ENCODE measurements around the gene IPCEF1.

DNA sequence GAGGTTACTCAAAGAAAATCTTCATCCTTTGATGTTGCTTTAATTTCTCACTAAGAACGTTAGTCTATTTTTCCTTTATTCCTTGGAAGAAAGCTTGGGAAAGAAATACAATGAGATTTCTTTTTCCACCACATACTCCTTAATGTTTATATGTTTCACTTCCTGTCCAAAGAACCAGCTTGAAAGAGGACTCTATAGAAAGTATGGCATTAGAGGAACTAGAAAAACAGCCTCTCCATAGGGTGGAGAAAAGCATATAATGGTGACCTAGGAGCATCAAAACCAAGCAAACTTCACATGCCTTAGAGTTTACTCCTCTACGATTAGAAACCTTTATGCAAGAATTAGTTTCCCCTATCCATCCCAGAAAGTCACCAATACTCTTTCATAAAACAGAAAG lies 186.5 kb downstream of the IPCEF1 start:
- TF ChIP-seq, protein P1, sequence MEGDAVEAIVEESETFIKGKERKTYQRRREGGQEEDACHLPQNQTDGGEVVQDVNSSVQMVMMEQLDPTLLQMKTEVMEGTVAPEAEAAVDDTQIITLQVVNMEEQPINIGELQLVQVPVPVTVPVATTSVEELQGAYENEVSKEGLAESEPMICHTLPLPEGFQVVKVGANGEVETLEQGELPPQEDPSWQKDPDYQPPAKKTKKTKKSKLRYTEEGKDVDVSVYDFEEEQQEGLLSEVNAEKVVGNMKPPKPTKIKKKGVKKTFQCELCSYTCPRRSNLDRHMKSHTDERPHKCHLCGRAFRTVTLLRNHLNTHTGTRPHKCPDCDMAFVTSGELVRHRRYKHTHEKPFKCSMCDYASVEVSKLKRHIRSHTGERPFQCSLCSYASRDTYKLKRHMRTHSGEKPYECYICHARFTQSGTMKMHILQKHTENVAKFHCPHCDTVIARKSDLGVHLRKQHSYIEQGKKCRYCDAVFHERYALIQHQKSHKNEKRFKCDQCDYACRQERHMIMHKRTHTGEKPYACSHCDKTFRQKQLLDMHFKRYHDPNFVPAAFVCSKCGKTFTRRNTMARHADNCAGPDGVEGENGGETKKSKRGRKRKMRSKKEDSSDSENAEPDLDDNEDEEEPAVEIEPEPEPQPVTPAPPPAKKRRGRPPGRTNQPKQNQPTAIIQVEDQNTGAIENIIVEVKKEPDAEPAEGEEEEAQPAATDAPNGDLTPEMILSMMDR (IDR thresholded peaks at IDR 0.05), result no peak
- TF ChIP-seq POLR2AphosphoS5 (IDR thresholded peaks at IDR 0.05; ENCODE audit: low read depth, low read length) (no peak), SIN3A (IDR thresholded peaks at IDR 0.05; ENCODE audit: borderline replicate concordance, insufficient read depth, low read depth, low read length) (no peak)
- TF ChIP-seq, protein P2, sequence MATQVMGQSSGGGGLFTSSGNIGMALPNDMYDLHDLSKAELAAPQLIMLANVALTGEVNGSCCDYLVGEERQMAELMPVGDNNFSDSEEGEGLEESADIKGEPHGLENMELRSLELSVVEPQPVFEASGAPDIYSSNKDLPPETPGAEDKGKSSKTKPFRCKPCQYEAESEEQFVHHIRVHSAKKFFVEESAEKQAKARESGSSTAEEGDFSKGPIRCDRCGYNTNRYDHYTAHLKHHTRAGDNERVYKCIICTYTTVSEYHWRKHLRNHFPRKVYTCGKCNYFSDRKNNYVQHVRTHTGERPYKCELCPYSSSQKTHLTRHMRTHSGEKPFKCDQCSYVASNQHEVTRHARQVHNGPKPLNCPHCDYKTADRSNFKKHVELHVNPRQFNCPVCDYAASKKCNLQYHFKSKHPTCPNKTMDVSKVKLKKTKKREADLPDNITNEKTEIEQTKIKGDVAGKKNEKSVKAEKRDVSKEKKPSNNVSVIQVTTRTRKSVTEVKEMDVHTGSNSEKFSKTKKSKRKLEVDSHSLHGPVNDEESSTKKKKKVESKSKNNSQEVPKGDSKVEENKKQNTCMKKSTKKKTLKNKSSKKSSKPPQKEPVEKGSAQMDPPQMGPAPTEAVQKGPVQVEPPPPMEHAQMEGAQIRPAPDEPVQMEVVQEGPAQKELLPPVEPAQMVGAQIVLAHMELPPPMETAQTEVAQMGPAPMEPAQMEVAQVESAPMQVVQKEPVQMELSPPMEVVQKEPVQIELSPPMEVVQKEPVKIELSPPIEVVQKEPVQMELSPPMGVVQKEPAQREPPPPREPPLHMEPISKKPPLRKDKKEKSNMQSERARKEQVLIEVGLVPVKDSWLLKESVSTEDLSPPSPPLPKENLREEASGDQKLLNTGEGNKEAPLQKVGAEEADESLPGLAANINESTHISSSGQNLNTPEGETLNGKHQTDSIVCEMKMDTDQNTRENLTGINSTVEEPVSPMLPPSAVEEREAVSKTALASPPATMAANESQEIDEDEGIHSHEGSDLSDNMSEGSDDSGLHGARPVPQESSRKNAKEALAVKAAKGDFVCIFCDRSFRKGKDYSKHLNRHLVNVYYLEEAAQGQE (IDR thresholded peaks at IDR 0.05; ENCODE audit: insufficient read depth in 1 of 2, low read depth in 2 of 2, low read length in 1 of 2), result no peak
